Natural killer cell (primary cell): ENCODE data around the gene MST1. TPM values are rescaled to one million over a fixed set of nuclear protein-coding genes. Genes with fewer than 3 reads are reported as not detected.

Experiments used
- ATAC-seq, 3 donors: fragments of 150-1000 bp in 2 of 3; fragments of 200-7000 bp in 1 of 3; cut with Tn5 transposase; 1 replicate in 1 of 3; 2 replicates in 2 of 3; pipeline ENCODE4 v1.10.0; 2021; ENCODE audit warnings: mild to moderate bottlenecking in 2 of 3, moderate library complexity in 2 of 3
- DNase-seq, 2 donors: peaks; one replicate each; pipeline versions ENCODE4 v3.0.0 to v3.0.0-alpha.2; 2013 to 2021; ENCODE audit warnings: mixed read lengths in 1 of 2
- H3K27ac ChIP-seq: one replicate; pipeline ENCODE4 v1.5.1; 2013; ENCODE audit warnings: mild to moderate bottlenecking, low read length
- H3K27me3 ChIP-seq: one replicate; pipeline ENCODE4 v1.6.1; 2013; ENCODE audit warnings: low read length; ENCODE audit not compliant: control insufficient read depth, insufficient read depth
- H3K36me3 ChIP-seq: one replicate; pipeline ENCODE4 v1.6.1; 2013; ENCODE audit warnings: low read length; ENCODE audit not compliant: control insufficient read depth, insufficient read depth
- H3K4me1 ChIP-seq: one replicate; pipeline ENCODE4 v1.6.1; 2013; ENCODE audit warnings: low read length; ENCODE audit not compliant: control insufficient read depth, insufficient read depth
- H3K4me3 ChIP-seq: one replicate; pipeline ENCODE4 v1.5.1; 2013; ENCODE audit warnings: low read length
- H3K9me3 ChIP-seq: one replicate; pipeline ENCODE4 v1.6.1; 2013; ENCODE audit warnings: low read length; ENCODE audit not compliant: control insufficient read depth, insufficient read depth
- H3K27ac Mint-ChIP-seq, 2 donors: one replicate each; pipeline ENCODE4 v1.8.0; 2022; ENCODE audit warnings: mild to moderate bottlenecking in 2 of 2, mixed read lengths in 2 of 2, moderate library complexity in 1 of 2
- H3K27me3 Mint-ChIP-seq, 2 donors: one replicate each; pipeline ENCODE4 v1.8.0; 2022; ENCODE audit warnings: low read depth in 2 of 2, mixed read lengths in 2 of 2
- H3K36me3 Mint-ChIP-seq: one replicate; pipeline ENCODE4 v1.8.0; 2022; ENCODE audit warnings: mixed read lengths
- H3K4me1 Mint-ChIP-seq, 2 donors: one replicate each; pipeline ENCODE4 v1.8.0; 2022; ENCODE audit warnings: mixed read lengths in 2 of 2
- H3K4me3 Mint-ChIP-seq: one replicate; pipeline ENCODE4 v1.8.0; 2022; ENCODE audit warnings: mild to moderate bottlenecking, moderate library complexity, mixed read lengths
- H3K9me3 Mint-ChIP-seq, 2 donors: one replicate each; pipeline ENCODE4 v1.8.0; 2022; ENCODE audit warnings: mixed read lengths in 2 of 2
- CTCF ChIP-seq: fragments of 200-600 bp; IDR thresholded peaks from one replicate; pipeline ENCODE4 v1.8.0; 2022; ENCODE audit warnings: antibody characterized with exemption
- WGBS: methylation state at CpG from one replicate; pipeline ENCODE4 v1.1.7; 2013; ENCODE audit warnings: missing lambda C conversion rate; ENCODE audit not compliant: insufficient coverage; 5-methylcytosine and 5-hydroxymethylcytosine counted together
- intact Hi-C: fragments of 100-400 bp; cut with micrococcal nuclease; formaldehyde crosslinking; loops from one replicate; pipeline ENCODE4 v1.14.2; 2022
- total RNA-seq, 4 donors: library from RNA; stranded (reverse); fragments of 120-200 nt in 1 of 4; gene quantifications; one replicate each; pipeline versions ENCODE4 v1.2.3 to v1.2.4, GENCODE V29; 2013 to 2022

MST1 gene
- total RNA-seq, 3 donors from 2014 or later (not counting 1 experiment from before 2014, with no cell fraction given): 9.5 to 19.1 (median 15.2) TPM

GRCh38 chr3:49721896-49722781, 32.9 kb upstream of the MST1 start:
- H3K4me3 ChIP-seq: no peak overlapping the region
- peak overlapping the region; percentile 97 for H3K27ac ChIP-seq
- H3K4me1 Mint-ChIP-seq: peaks cover 34 to 46% of the 10 kb centered on the region in 2 donors

GRCh38 chr3:49721596-49721895, 32.3 kb upstream of the MST1 start:
- Histone ChIP-seq H3K9me3 (no peaks in the 10 kb centered on the region), H3K4me1 (peaks cover 51% of the 10 kb centered on the region), H3K27me3 (no peaks in the 10 kb centered on the region), H3K4me3 (no peak overlapping the region), H3K27ac (no peak overlapping the region), H3K36me3 (peaks cover 11% of the 10 kb centered on the region)
- H3K9me3 Mint-ChIP-seq: no peaks in the 10 kb centered on the region
- H3K36me3 Mint-ChIP-seq: no peaks in the 10 kb centered on the region
- DNase-seq: no peak
- H3K27ac Mint-ChIP-seq: peak overlapping the region in 1 of 2 donors; percentile 93
- H3K4me1 Mint-ChIP-seq: peaks cover 34 to 46% of the 10 kb centered on the region in 2 donors
- 92% methylated on average over 9 of the region's 9 CpGs for WGBS
- H3K27me3 Mint-ChIP-seq: no peaks in the 10 kb centered on the region
- no peak for TF ChIP-seq CTCF
- no peak overlapping the region for H3K4me3 Mint-ChIP-seq
- intact Hi-C loops: no loop called here
- ATAC-seq: no peak

More at GRCh38 chr3:49721896-49722781, 32.9 kb upstream of the MST1 start:
- DNase-seq (no peak), ATAC-seq (no peak)
- no peaks in the 10 kb centered on the region for H3K36me3 Mint-ChIP-seq
- no peaks in the 10 kb centered on the region for H3K9me3 ChIP-seq
- intact Hi-C loops: no loop called here
- 94% methylated on average over 26 of the region's 26 CpGs for WGBS
- H3K4me1 ChIP-seq: peaks cover 51% of the 10 kb centered on the region
- H3K27me3 Mint-ChIP-seq: no peaks in the 10 kb centered on the region
- no peaks in the 10 kb centered on the region for H3K27me3 ChIP-seq
- no peak for TF ChIP-seq CTCF
- peak overlapping the region; percentile 88 to 93 for H3K27ac Mint-ChIP-seq
- no peaks in the 10 kb centered on the region for H3K9me3 Mint-ChIP-seq
- H3K36me3 ChIP-seq: peaks cover 17% of the 10 kb centered on the region
- peak overlapping the region; percentile 63 for H3K4me3 Mint-ChIP-seq

GRCh38 chr3:49720855-49721595, 31.8 kb upstream of the MST1 start:
- Mint-ChIP-seq H3K9me3 (no peaks in the 10 kb centered on the region), H3K27ac (peak overlapping the region; percentile 29 to 38), H3K4me3 (peak overlapping the region; percentile 13), H3K4me1 (peaks cover 34 to 46% of the 10 kb centered on the region in 2 donors), H3K36me3 (no peaks in the 10 kb centered on the region), H3K27me3 (no peaks in the 10 kb centered on the region)
- Histone ChIP-seq H3K4me3 (no peak overlapping the region), H3K36me3 (peaks cover 10% of the 10 kb centered on the region), H3K4me1 (peaks cover 51% of the 10 kb centered on the region), H3K27me3 (no peaks in the 10 kb centered on the region), H3K9me3 (no peaks in the 10 kb centered on the region), H3K27ac (no peak overlapping the region)
- peak in 1 of 2 donors; percentile 23 for DNase-seq
- intact Hi-C loops: no loop called here
- no peak for TF ChIP-seq CTCF
- ATAC-seq: no peak
- WGBS: 94% methylated on average over 4 of the region's 4 CpGs
